Measurements from ENCODE around the gene WDR70.
"Not testable (repeated sequence)": the region's sequence is repeated elsewhere in the genome, so short reads cannot be mapped to it uniquely, and the experiment has no call there.

WDR70 gene

GRCh38 chr5:37412515-37412914, 33.4 kb downstream of the WDR70 start:
- Histone ChIP-seq H3K9ac (ENCODE audit: low read depth, low read length, poor library complexity, severe bottlenecking) (no peak overlapping the region), H3K4me3 (ENCODE audit: low read length, poor library complexity, severe bottlenecking) (no peak overlapping the region), H3K4me2 (ENCODE audit: low read depth, low read length, poor library complexity, severe bottlenecking) (no peak overlapping the region), H3K79me2 (ENCODE audit: insufficient read depth, low read length) (no peaks in the 10 kb centered on the region), H3K27me3 (ENCODE audit: insufficient read depth, low read length, poor library complexity, severe bottlenecking) (no peaks in the 10 kb centered on the region), H2AFZ (ENCODE audit: low read length) (no peak overlapping the region), H4K20me1 (ENCODE audit: insufficient read depth, low read length, poor library complexity, severe bottlenecking) (no peaks in the 10 kb centered on the region), H3F3A (ENCODE audit: low read depth) (no peaks in the 10 kb centered on the region), H3K9me3 (ENCODE audit: insufficient read depth, low read depth, low read length) (no peaks in the 10 kb centered on the region), H3K4me1 (ENCODE audit: insufficient read depth, low read length, poor library complexity, severe bottlenecking) (no peaks in the 10 kb centered on the region), H3K9me2 (replicated peaks; ENCODE audit: low read depth, low read length) (no peaks in the 10 kb centered on the region), H3K36me3 (ENCODE audit: insufficient read depth, low read length) (peaks cover 4% of the 10 kb centered on the region; the same call in 1 of the 2 replicates)
- TF ChIP-seq, protein P1, sequence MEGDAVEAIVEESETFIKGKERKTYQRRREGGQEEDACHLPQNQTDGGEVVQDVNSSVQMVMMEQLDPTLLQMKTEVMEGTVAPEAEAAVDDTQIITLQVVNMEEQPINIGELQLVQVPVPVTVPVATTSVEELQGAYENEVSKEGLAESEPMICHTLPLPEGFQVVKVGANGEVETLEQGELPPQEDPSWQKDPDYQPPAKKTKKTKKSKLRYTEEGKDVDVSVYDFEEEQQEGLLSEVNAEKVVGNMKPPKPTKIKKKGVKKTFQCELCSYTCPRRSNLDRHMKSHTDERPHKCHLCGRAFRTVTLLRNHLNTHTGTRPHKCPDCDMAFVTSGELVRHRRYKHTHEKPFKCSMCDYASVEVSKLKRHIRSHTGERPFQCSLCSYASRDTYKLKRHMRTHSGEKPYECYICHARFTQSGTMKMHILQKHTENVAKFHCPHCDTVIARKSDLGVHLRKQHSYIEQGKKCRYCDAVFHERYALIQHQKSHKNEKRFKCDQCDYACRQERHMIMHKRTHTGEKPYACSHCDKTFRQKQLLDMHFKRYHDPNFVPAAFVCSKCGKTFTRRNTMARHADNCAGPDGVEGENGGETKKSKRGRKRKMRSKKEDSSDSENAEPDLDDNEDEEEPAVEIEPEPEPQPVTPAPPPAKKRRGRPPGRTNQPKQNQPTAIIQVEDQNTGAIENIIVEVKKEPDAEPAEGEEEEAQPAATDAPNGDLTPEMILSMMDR (conservative IDR thresholded peaks at IDR 0.05; ENCODE audit: low read length) = no peak
- TF ChIP-seq EZH2phosphoT487 (IDR thresholded peaks at IDR 0.05; ENCODE audit: borderline replicate concordance) = no peak

DNA sequence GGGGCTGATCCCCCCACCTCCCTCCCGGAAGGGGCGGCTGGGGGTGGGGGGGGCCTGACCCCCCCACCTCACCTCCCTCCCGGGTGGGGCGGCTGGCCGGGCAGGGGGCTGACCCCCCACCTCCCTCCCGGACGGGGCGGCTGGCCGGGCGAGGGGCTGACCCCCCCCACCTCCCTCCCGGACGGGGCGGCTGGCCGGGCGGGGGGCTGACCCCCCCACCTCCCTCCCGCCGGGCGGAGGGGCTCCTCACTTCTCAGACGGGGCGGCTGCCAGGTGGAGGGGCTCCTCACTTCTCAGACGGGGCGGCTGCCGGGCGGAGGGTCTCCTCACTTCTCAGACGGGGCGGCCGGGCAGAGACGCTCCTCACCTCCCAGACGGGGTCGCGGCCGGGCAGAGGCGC, 36.3 kb downstream of the WDR70 start:
- H3K79me2 ChIP-seq (ENCODE audit: insufficient read depth, low read length); H3K9ac ChIP-seq (ENCODE audit: low read depth, low read length, poor library complexity, severe bottlenecking); H3K9me3 ChIP-seq (ENCODE audit: insufficient read depth, low read depth, low read length); H3K36me3 ChIP-seq (ENCODE audit: insufficient read depth, low read length); H2AFZ ChIP-seq (ENCODE audit: low read length); H3K9me2 ChIP-seq (replicated peaks; ENCODE audit: low read depth, low read length); H3K4me2 ChIP-seq (ENCODE audit: low read depth, low read length, poor library complexity, severe bottlenecking); H3K4me1 ChIP-seq (ENCODE audit: insufficient read depth, low read length, poor library complexity, severe bottlenecking); H3K4me3 ChIP-seq (ENCODE audit: low read length, poor library complexity, severe bottlenecking); H4K20me1 ChIP-seq (ENCODE audit: insufficient read depth, low read length, poor library complexity, severe bottlenecking); H3F3A ChIP-seq (ENCODE audit: low read depth); H3K27me3 ChIP-seq (ENCODE audit: insufficient read depth, low read length, poor library complexity, severe bottlenecking): not testable (repeated sequence)

GRCh38 chr5:37417347-37417746, 38.2 kb downstream of the WDR70 start:
- Histone ChIP-seq H3K4me2 (ENCODE audit: low read depth, low read length, poor library complexity, severe bottlenecking) (no peak overlapping the region), H3K36me3 (ENCODE audit: insufficient read depth, low read length) (no peaks in the 10 kb centered on the region), H3K4me1 (ENCODE audit: insufficient read depth, low read length, poor library complexity, severe bottlenecking) (no peaks in the 10 kb centered on the region), H3K9me2 (replicated peaks; ENCODE audit: low read depth, low read length) (no peaks in the 10 kb centered on the region), H3K4me3 (ENCODE audit: low read length, poor library complexity, severe bottlenecking) (no peak overlapping the region), H3K9ac (ENCODE audit: low read depth, low read length, poor library complexity, severe bottlenecking) (no peak overlapping the region), H3K9me3 (ENCODE audit: insufficient read depth, low read depth, low read length) (no peaks in the 10 kb centered on the region), H3F3A (ENCODE audit: low read depth) (no peaks in the 10 kb centered on the region), H3K27me3 (ENCODE audit: insufficient read depth, low read length, poor library complexity, severe bottlenecking) (no peaks in the 10 kb centered on the region), H4K20me1 (ENCODE audit: insufficient read depth, low read length, poor library complexity, severe bottlenecking) (no peaks in the 10 kb centered on the region), H3K79me2 (ENCODE audit: insufficient read depth, low read length) (no peaks in the 10 kb centered on the region), H2AFZ (ENCODE audit: low read length) (no peak overlapping the region)
- TF ChIP-seq, protein P1 (conservative IDR thresholded peaks at IDR 0.05; ENCODE audit: low read length) = no peak
- no peak for TF ChIP-seq EZH2phosphoT487 (IDR thresholded peaks at IDR 0.05; ENCODE audit: borderline replicate concordance)

DNA sequence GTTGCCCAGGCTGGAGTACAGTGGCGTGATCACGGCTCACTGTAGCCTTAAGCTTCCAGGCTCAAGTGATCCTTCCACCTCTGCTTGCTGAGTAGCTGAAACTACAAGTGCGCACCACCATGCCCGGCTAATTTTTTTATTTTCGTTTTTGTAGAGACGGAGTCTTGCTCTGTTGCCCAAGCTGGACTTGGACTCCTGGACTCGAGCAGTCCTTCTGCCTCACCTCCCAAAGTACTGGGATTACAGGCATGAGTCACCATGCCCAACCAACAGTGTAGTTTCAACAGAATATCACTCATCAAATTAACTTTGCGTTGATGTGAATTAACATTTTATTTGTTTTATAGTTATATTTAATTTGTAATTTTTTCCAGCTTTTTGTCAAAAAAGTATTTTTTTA, 45.3 kb downstream of the WDR70 start:
- H3K36me3 ChIP-seq (ENCODE audit: insufficient read depth, low read length) = 0 out of 2 replicates have a peak, but pooled peaks cover 4% of the 10 kb centered on the region
- no peaks in the 10 kb centered on the region for H3K9me2 ChIP-seq (replicated peaks; ENCODE audit: low read depth, low read length)
- H3F3A ChIP-seq (ENCODE audit: low read depth) = no peaks in the 10 kb centered on the region
- no peaks in the 10 kb centered on the region for H3K9me3 ChIP-seq (ENCODE audit: insufficient read depth, low read depth, low read length)
- no peaks in the 10 kb centered on the region for H3K4me1 ChIP-seq (ENCODE audit: insufficient read depth, low read length, poor library complexity, severe bottlenecking)
- H2AFZ ChIP-seq (ENCODE audit: low read length) = no peak overlapping the region
- H3K79me2 ChIP-seq (ENCODE audit: insufficient read depth, low read length) = no peaks in the 10 kb centered on the region
- H3K27me3 ChIP-seq (ENCODE audit: insufficient read depth, low read length, poor library complexity, severe bottlenecking) = no peaks in the 10 kb centered on the region
- TF ChIP-seq, protein P1 (conservative IDR thresholded peaks at IDR 0.05; ENCODE audit: low read length) = no peak
- TF ChIP-seq EZH2phosphoT487 (IDR thresholded peaks at IDR 0.05; ENCODE audit: borderline replicate concordance) = no peak
- no peak overlapping the region for H3K4me3 ChIP-seq (ENCODE audit: low read length, poor library complexity, severe bottlenecking)
- no peak overlapping the region for H3K4me2 ChIP-seq (ENCODE audit: low read depth, low read length, poor library complexity, severe bottlenecking)
- no peak overlapping the region for H3K9ac ChIP-seq (ENCODE audit: low read depth, low read length, poor library complexity, severe bottlenecking)
- no peaks in the 10 kb centered on the region for H4K20me1 ChIP-seq (ENCODE audit: insufficient read depth, low read length, poor library complexity, severe bottlenecking)

Data from Loucy (cell line).